ENCODE data around the gene CR2.
"Not testable (repeated sequence)": the region's sequence is repeated elsewhere in the genome, so short reads cannot be mapped to it uniquely, and the experiment has no call there.

The CR2 gene

DNA sequence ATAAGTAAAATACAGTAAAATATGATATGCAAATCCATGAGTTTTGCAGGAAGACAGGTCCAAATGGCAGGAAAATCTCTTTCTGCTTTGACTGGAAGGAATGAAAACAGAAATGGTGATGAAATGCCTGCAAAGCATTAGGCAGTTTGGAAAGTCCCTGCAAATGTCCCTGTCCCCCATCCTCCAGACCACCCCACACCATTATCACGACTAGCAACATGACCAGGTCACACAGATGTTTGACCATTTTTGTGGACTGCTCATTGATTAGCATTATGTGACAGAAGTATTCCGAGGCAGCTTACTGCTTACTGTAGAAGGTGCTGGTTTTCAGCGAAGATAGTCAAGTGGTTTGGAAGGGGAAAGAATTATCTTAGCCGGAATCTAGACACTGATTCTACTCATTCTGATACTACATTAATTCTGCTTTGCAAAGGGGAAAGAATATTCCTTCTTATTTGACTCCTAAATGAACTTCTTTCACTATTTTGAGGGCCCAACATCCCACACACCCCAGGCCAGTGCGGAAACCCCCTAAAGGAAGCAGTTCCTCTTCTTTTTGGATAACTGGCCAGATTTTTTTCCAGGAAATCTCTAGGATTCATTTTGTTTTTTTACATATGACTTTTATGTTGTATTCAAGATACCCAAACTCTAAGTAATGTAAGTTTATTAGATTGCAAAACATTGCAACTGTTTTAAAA, 9.5 kb upstream of the CR2 start:
- DNase-seq (ENCODE audit: low read depth in 2 of 3, low spot score in 1 of 3) = no peak

DNA sequence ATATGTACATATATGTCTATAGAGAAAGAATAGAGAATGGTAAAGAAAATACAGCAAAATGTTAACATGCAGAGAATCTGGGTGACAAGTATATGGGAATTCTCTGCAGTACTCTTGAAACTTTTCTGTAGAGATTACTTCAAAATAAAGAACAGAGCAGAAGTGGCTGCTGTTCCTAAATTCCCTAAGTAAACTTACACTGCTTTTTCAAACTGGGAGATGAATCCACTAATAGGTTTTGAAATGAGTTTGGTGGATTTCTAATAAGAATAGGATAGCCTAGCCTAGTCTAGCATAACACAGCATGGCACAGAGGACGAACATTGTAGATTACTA, 450 bp upstream of the CR2 start:
- DNase-seq (ENCODE audit: low read depth in 2 of 3, low spot score in 1 of 3) = no peak

DNA sequence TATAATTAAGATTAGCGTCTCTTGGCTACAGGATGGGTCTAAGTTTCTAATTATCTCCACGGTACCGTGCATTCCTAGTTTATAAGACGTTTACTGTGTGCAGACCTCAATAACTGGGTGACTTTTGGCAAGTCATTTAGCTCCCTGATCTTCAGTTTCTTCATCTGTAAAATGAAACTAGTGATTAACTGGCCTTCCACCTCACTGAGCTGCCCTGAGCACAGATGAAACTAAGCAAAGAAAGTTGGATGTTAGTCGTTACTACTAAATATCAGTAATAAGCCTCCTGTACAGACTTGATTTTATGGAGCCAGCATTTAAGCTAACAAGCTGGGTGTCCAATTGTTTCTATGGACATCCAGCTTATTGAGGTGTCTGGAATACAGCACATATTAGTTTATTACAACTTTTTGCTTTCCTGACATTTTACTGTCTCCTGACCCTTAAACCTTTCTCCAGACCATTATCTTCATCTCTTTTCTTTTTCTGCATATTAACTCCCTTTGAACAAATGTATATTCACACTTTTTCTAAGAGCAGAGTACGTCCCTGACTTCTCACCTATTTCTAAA, 1.1 kb downstream of the CR2 start:
- DNase-seq (ENCODE audit: low read depth in 2 of 3, low spot score in 1 of 3) = no peak

DNA sequence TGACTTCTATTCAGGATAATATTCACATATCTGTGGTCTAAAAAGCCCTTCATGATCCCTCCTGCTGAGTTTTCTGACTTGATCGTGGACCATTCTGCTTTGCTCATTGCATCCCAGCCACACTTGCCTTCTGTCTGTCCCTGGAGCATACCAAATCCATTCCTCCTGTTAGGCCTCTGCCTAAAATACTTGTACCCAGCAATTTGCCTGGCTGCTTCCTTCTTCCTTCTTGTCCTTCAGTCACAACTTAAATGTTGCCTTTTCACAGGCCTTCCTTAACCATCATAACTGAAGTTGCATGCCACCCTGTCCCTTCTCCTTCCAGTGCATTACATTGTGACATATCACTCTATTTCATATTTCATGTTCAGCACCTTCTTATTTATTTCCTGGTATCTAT, 4.3 kb downstream of the CR2 start:
- no peak for DNase-seq (ENCODE audit: low read depth in 2 of 3, low spot score in 1 of 3)

DNA sequence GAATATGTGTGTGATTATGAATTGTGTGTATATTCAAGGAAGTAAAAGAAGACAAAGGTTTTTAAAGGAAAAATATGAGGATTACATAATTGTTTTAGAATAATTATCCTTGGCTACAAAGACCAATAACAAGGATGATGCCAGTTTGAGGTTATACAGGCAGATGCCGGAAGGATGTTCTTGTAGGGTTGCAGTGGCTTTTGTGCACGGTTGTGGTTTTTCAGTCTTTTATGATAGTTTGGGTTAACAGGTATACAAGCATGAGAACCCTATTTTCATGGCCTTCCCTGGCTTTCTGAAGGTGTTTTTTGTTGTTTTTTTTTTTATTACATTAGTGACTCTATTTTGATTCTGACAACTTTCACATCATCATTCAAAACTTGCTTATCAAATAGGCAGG, 4.9 kb downstream of the CR2 start:
- no peak for DNase-seq (ENCODE audit: low read depth in 2 of 3, low spot score in 1 of 3)

DNA sequence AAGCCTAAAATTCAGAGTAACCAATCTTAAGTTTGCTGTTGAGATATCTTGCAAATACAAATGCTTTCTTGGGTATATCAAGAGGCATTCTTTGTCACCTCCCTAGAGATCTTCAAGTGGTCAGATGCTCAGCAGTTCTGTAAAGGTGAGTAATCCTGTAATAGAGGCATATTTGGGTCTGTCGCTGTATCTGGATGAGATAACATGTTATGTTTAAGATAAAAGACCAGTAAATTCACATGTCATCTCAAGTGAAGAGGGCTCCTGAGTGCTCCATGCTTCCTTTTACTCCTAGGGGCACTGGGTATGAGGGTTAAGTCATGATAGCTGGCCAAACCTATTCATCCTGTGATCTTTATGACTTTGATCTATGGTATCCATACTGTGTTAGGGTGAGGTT, 7.5 kb downstream of the CR2 start:
- no peak for DNase-seq (ENCODE audit: low read depth in 2 of 3, low spot score in 1 of 3)

DNA sequence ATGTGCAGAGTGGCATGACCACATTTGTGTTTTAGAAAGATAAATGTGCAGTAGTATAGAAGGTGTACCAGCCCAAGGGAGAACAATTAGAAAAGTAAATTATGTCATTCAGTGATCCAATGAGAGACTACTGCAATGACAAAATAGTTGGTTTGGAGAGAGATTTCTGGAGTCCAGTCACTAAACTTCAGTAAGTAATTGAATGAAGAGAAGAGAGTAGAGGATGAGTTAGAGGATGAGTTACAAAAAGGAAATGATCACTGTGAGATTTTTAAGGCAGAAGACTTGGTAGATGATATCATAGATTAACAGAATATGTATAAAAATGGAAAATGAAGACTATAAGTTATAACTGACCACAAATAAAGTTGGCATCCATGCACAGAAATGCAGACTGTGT, 8.4 kb downstream of the CR2 start:
- DNase-seq (ENCODE audit: low read depth in 2 of 3, low spot score in 1 of 3) = no peak

DNA sequence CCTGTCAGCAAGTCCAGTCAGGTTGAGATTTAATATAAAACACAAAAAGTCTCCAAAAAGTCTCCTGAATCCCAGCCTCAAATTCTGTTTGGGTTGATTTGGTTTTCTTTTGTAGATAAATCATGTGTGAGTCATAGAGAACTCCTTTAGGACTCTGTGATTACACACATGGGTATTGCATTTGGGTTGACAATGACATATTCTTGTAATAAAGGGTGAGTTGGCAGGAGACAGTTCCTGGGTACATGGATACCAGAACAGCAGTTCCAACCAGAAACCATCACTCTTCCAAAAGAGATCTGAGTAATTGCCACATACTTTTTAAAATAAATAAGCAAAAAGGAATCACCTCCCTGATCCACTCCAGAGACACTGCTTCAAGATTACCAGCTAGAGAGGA, 8.9 kb downstream of the CR2 start:
- no peak for DNase-seq (ENCODE audit: low read depth in 2 of 3, low spot score in 1 of 3)

DNA sequence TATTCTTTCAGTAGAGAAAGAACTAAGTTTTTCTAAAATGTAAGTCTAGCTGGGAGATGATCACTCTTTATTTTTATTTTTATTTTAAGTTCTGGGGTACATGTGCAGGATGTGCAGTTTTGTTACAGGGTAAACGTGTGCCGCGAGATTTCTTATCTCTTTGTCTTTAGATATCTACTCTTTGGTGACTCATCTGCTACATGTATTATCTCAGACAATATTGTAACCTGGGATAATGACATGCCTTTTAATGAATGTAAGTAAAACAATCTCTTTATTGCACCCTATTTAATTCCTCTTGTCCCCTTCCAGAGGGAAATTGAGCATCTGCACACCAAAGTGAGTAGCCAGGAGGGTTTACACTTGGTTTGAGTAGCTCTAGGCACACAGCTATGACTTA, 9.4 kb downstream of the CR2 start:
- no peak for DNase-seq (ENCODE audit: low read depth in 2 of 3, low spot score in 1 of 3)

DNA sequence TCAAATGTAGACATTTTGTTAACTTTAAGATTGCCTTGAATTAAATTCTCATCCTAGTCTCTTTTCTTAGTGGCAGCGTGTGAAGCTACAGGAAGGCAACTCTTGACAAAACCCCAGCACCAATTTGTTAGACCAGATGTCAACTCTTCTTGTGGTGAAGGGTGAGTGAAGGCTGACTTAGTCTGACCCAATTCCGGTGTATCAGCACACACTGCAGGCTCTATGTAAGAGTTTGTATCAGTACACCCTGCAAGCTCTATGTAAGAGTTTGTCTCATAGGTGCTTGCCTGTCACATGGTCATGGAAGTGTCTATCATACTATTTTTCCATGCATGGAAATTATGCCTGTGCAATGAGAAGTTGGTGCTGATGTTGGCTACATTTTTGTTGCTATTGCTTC, 16.8 kb downstream of the CR2 start:
- no peak for DNase-seq (ENCODE audit: low read depth in 2 of 3, low spot score in 1 of 3)

DNA sequence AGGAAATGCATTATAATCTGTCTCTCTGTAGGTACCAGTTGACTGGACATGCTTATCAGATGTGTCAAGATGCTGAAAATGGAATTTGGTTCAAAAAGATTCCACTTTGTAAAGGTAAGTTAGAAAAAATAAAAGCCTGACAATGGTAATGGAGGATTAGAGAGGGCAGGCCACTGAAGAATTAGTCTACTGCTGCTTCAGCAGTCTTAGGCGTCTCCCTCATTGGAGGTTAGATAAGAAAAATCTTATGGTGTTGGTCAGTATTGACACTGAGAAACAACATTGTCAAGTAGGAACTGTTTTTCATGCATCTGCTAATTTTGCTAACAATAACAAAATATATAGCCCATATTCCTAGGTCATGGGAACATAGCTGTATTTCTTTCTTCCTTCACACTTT, 20.1 kb downstream of the CR2 start:
- DNase-seq (ENCODE audit: low read depth in 2 of 3, low spot score in 1 of 3) = no peak

DNA sequence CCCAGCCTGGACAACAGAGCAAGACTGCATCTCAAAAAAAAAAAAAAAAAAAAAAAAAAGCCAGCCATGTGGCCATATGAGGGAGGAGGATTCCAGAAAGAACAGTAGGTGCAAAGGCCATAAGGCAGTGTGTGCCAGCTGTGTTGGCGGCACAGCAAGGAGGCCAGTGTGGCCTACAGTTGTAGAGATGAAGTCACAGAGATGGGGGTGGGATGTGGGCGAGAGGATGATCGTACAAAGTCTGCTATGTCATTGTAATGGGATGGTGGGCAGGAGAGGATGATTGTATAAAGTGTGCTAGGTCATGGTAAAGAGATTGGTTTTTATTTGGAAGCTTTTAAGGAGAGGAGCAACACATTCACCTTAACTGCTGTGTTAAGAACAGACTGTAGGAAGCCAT, 32.1 kb downstream of the CR2 start:
- DNase-seq (ENCODE audit: low read depth in 2 of 3, low spot score in 1 of 3) = no peak

DNA sequence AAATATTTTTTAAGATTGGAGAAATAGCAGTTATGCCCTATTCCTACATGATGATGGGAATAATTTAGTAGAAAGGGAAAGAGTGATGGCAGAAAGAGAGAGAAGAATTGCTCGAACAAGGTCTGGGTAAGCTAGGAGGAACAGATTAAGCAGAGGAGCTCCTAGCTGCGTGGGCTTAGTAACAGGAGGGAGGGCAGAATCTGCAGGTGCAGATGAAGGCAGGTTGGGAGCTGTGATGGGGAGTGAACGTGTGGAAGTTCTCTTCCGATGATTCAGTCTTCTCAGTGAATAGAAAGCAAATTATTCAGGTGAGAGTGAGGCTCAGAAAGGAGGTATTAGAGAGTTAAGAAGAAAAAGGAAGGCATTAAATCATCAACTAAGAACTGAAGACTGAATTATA, 33.5 kb downstream of the CR2 start:
- no peak for DNase-seq (ENCODE audit: low read depth in 2 of 3, low spot score in 1 of 3)

DNA sequence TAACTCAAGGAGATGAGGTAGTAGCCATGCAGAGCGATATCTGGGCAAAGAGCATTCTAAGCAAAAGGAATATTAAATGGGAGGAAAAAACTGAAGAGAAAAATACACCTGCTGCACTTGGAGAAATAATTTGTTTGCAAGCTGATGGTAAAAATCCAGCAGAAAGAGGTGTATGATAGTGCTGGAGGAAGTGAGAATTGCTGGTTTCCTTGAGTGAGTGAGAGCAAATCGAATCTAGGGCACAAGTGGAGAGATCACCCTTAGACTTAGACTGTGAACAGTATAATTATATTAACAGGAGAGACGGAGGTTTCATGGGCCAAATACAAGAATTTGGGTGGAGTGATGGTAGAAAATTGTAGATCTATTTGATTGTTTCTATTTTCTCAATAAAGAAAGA, 39.1 kb downstream of the CR2 start:
- DNase-seq (ENCODE audit: low read depth in 2 of 3, low spot score in 1 of 3) = no peak

DNA sequence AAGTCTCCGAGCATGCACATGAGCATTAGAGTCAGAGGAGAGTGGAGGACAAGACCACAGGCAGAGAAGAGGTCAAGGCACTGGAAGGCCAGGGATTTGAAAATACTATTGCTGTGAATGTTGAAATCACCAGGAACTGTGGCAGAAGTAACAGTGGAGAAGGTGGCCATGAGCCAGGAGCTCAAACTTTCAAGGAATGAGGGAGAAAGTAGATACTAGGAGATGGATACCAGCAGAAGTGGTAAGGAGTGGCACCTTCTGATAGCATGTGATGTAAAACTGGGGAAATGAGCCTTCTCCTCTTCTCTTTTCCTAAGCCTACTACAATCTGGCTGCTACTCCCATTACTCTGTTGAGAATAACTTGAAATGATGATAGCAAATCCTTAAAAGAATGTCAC, 40.0 kb downstream of the CR2 start:
- DNase-seq (ENCODE audit: low read depth in 2 of 3, low spot score in 1 of 3) = no peak

DNA sequence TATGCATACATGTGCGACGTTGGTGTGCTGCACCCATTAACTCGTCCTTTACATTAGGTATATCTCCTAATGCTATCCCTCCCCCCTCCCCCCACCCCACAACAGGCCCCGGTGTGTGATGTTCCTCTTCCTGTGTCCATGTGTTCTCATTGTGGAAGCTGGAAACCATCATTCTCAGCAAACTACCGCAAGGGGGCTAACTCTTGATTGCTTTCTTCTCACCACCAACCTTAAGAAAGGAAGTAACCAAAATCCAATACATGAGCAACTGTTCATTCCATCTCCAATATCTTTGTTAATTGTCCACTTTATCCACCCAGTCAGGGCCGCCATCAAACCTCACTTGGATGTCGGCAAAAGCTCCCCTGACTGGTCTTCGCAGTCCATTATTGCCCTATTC, 41.2 kb downstream of the CR2 start:
- not testable (repeated sequence) for DNase-seq (ENCODE audit: low read depth in 2 of 3, low spot score in 1 of 3)

DNA sequence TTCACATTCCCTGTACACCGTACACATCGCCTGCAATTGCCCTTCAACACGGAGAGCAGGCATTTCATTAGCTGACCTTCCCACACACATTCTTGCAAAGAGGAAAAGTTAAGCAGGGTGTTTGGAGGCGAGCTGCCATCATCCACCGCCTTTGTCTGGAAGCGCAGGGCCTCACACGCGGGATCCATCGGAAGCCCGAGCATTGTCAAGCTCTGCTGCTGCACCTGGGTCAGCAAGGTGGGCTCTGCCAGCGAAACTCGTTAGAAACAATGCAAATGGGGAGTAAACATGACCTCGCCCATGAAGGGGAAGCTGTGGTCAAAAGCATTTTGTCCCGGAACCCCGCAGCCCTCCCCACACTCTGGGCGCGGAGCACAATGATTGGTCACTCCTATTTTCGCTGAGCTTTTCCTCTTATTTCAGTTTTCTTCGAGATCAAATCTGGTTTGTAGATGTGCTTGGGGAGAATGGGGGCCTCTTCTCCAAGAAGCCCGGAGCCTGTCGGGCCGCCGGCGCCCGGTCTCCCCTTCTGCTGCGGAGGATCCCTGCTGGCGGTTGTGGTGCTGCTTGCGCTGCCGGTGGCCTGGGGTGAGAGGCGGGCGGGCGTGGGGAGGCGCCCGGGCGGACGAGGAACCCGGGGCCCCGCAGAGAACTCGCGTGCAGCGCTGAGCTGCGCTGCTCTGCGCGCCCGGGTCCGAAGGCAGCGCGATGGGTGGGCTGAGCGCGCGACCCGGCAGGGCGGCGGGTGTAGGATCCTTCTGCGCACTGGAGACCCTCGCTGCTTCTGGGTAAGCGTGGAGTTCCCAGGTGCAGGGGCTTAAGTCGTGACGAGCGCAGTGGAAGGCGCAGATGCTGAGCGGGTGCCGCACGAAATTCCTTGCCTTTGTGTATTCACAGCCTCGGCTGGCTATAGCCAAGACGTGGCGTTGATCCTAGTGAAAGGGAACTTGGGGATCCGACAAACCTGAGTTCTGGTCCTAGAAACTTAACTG, 42.0 kb downstream of the CR2 start, which contains the start of gene CR1:
Gene CR1 (plus strand): TSS at position 357 of the 992 bp plus-strand sequence. CDS start 111 bp downstream, at position 468.
- DNase-seq (ENCODE audit: low read depth in 2 of 3, low spot score in 1 of 3) = peak in 2 of 3 donors; percentile 2 to 15

DNA sequence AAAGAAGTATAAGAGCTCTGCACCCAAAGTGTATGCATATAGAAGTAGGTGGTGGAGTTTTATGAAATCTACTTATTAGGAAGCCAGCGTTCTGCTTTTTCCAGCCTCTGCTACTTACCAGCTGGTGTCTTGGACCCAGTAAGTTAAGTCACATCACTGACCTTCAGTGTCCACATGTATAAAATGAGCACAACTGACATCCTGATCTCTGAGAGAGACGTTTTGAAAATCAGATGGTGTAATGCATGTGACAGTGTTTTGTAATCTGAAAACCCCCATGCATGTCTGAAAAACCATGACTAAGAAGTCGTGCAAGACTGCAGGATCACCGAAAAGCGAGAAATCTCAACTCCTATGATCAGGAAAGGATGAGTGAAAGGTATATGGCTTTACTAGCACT, 43.8 kb downstream of the CR2 start:
- DNase-seq (ENCODE audit: low read depth in 2 of 3, low spot score in 1 of 3) = no peak

DNA sequence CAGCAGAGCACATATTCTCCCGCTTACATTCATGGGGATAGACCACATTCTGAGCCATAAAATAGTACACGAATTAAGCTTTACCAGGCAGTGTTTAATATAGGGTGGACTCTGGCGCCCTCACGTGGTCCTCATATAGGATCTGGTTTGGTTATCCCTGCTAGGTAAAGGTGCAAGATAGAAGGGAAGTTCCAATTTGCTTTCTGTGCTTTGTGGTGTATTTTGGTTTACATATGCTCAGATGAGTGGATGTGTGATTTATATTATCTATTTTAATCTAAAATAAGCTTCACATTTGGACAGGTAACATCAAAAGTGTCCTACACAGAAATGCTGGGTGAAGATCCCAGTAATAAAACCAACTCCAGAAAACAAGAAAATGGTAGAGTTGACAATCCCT, 45.4 kb downstream of the CR2 start:
- peak; percentile 44 to 58 (median 46) for DNase-seq (ENCODE audit: low read depth in 2 of 3, low spot score in 1 of 3)

DNA sequence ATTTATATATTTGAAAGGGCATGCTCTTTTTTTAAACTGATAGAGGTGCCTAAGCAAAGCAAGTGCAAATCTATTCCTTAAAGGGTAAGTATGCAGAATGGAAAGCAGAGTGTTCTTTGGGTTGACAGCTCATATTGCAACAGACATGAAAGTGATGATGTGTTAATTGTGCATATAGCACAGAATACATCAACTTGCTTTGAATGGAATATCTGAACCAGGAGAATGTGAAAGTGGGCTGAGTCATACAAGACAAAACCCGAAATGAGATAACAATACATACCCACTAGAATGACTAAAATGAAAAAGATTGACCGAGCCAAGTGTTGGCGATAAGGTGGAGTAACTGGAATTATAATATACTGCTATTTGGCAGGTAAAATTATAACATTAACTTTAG, 46.2 kb downstream of the CR2 start:
- peak in 1 of 3 donors; percentile 29 for DNase-seq (ENCODE audit: low read depth in 2 of 3, low spot score in 1 of 3)

DNA sequence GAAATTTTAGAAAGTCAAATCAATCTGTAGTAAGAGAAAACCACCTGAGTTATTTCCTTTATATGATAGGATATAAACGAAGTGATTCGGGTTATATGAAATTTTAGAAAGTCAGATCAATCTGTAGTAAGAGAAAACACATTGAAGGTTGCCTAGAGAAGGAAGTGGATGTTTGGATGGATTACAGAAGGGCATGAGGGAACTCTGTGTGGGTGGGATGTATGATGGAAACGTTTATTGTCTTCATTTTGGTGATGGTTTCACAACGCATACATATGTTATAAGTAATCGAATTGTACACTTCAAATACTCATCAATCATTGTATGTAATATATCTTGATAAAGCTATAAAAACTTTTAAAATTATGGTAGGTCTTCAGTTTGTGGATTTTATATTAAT, 46.9 kb downstream of the CR2 start:
- no peak for DNase-seq (ENCODE audit: low read depth in 2 of 3, low spot score in 1 of 3)

DNA sequence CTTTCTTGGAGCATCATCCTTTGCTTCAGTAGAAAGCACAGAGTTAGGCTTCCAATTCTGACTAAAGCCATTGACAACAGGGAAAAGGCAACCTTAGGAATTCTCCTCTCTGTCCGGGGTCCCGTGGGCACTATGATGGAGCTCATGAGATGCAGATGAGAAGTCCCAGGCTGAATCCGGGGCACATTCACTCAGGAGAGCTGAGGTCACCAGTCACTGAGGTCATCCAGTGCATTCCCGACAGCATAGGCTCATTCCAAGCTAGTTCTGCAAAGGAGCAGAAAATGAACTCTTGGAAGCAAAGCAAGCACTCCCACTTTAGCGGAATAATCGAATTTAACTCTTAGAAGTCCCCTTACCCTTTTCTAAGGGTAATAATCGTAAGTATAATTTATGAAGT, 48.6 kb downstream of the CR2 start:
- DNase-seq (ENCODE audit: low read depth in 2 of 3, low spot score in 1 of 3) = no peak

All from stimulated activated CD4-positive, alpha-beta T cell treated with anti-CD3 and anti-CD28 coated beads, Interleukin-12 subunit alpha, Interleukin-12 subunit beta, amount 100 ng/mL, for 48 hours (primary cell).